OCI-M2 (cell line): ENCODE data around the gene GALR3.
"Not testable (repeated sequence)": the region's sequence is repeated elsewhere in the genome, so short reads cannot be mapped to it uniquely, and the experiment has no call there.

Experiments
- DNase-seq: peaks from one replicate; lab custom pipeline; 2025; ENCODE audit not compliant: unreplicated experiment; lab: John Stamatoyannopoulos, UW

Gene GALR3, protein sequence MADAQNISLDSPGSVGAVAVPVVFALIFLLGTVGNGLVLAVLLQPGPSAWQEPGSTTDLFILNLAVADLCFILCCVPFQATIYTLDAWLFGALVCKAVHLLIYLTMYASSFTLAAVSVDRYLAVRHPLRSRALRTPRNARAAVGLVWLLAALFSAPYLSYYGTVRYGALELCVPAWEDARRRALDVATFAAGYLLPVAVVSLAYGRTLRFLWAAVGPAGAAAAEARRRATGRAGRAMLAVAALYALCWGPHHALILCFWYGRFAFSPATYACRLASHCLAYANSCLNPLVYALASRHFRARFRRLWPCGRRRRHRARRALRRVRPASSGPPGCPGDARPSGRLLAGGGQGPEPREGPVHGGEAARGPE

DNA sequence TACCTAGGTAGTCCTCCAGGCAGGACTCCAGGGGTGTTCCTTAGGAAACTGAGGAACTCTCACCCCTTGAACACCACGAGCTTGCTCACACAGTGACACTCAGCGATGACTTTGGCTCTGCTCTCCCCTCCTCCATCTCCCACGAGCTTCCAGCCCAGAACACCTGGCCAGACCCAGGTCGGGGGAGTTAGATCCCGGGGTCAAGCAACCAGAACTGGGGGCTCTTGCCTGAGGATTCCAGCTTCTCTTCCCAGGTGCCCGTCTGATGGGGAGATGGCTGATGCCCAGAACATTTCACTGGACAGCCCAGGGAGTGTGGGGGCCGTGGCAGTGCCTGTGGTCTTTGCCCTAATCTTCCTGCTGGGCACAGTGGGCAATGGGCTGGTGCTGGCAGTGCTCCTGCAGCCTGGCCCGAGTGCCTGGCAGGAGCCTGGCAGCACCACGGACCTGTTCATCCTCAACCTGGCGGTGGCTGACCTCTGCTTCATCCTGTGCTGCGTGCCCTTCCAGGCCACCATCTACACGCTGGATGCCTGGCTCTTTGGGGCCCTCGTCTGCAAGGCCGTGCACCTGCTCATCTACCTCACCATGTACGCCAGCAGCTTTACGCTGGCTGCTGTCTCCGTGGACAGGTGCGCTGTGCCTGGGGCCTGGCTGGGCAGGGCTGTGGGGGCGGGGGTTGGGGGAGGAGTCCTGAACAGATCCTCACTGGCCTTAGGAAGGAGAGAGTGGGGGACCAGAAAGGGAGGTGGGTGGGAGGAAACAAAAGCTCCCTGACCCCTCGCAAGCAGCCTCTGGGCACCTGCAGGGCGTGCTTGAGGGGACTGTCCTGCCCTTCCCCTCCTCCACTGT, at the start of gene GALR3:
GALR3 (plus strand) TSS at position 249 of the 852 bp plus-strand sequence; CDS start at position 274, 25 bp downstream.
- no peak for DNase-seq

DNA sequence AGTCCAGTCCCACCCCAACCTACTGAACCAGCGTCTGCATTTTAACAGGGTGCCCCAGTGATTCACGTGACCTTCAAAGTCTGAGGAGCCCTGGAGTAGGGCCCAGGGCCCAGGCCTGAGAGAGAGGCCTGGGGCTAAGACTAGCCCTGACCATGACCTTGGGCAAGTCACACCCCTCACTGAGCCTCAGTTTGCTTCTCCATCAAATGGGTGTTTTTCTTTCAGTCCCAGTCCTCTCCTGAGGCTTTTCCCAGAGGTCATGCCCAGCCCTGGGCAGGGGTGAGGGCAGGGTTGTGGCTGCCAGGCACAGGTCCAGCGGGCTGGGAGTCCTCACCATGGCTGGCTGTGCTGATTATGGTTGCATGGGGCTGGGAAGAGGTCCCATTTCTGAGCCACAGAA, 48.5 kb upstream of the GALR3 start:
- DNase-seq = no peak

GRCh38 chr22:37775785-37776638, 47.2 kb upstream of the GALR3 start:
- no peak for DNase-seq

DNA sequence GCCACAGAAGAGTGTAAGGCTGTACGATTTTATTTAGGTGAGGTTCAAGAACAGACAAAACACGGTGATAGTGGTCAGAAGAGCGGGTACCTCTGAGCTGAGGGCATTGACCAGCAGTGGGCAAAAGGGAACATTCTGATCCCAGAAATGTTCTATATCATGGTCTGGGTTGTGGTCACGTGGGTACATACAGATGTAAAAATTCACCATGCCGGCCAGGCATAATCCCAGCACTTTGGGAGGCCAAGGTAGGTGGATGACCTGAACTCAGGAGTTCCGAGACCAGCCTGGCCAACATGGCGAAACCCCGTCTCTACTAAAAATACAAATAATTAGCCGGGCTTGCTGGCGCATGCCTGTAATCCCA, 46.6 kb upstream of the GALR3 start:
- DNase-seq = no peak

DNA sequence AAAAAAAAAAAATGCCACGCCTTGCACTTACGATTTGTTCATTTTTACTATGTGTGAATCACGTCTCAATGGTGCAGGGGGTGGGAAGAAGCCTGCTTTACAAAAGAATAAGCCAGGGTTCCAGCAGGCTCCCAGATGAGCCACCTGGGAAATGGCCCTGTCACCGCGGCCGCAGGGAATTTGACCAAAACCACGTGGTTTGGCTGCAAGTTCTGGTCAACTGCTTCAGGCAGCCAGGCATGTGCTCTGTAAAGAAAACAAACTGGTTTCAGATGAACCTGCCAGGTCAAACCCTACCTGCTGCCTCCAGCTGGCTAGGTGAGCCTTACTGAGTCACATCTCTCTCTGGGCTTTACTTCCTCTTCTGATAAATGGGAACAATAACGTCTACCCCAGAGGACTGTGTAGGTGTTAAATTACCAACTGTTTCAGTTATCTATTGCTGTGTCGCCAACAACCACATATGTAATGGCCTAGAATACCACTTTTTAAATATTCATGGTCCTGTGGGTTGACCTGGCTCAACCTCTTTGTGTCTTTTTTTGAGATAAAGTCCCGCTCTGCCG, 46.0 kb upstream of the GALR3 start:
- DNase-seq = no peak

- no peak for DNase-seq
Observed at GRCh38 chr22:37778370-37779009, 44.7 kb upstream of the GALR3 start.

DNA sequence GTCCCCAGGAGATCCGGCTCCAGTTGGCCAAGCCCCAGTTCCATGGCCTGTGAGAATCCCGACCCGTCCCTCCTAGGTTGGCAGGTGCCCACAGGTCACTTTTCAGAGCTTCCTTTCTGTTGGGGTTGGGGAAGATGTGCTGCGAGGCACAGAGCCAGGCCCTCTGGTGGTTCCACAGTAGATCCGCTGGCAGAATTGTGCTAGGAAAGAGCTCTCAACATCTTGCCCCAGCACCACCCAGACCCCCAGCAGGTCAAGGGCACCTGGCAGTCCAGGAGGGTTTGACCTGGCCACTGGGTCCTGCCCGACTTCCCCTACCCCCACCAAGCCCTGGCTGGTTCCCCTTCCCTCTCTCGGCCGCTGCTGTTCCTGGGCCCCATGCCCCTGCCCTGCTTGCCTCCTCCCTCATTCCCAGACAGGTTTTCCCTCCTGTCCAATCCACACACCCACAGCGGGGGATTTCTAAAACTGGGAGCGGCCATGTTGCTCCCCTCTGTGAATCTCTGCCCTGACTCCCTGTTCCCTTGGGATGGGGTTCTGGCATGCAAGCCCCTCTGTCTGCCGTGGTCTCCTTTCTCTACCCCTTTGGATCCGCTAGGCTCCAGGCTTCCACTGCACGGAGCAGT, 41.6 kb upstream of the GALR3 start:
- no peak for DNase-seq

DNA sequence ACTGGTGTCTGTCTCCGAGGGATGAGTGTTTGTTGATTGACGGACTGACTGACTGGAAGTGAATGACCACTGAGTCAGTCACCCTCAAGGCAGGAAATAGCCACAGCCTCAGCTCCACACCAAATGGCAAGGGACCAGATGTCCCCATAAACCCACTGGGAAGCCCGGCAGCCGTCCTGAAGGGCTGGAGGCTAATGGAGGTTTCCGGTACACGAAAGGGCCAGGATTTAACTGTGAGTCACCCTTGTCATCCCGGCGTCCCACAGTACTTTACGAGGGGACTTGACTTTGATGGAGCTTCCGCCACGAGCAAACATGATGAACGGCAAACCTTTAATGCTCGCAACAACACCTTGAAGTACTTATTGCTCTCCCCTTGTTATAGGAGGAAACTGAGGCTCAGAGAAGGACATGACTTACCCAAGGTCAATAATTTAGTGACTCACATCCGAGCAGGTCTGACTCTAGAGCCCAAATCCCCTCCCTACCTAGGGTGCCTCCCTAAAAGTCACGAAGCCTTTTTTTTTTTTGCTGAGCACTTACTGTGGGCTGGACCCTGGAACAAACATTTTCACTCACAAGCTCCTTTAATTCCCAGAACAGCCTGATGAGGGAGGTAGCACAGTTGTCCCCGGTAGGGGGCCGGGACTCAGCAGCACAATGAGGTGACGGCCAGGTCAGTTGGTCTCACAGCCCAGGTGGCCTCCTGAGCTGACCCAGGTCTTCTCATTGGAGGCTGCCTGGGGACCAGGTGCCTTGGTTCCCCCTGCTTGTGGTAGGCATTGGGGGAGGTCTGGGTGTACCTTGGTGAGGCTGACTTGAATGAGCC, 40.6 kb upstream of the GALR3 start:
- no peak for DNase-seq

GRCh38 chr22:37784829-37785495, 38.2 kb upstream of the GALR3 start:
- no peak for DNase-seq

GRCh38 chr22:37790234-37790633, 32.9 kb upstream of the GALR3 start:
- DNase-seq = no peak

DNA sequence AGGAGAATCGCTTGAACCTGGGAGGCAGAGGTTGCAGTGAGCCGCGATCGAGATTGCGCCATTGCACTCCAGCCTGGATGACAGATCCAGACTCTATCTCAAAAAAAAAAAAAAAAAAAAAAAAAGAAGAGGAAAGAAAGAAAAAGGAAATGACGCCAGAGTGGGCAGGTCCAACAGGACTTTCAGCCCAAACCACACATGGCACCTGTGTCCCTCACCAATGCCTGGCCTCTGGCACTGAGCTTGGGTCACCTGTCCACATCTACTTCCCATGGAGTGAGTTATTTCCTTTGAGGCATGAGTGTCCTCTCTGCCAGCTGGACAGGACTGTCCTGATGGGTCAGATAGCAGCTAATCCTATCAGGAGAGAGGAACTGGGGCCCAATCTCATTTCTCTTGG, 30.7 kb upstream of the GALR3 start:
- no peak for DNase-seq

DNA sequence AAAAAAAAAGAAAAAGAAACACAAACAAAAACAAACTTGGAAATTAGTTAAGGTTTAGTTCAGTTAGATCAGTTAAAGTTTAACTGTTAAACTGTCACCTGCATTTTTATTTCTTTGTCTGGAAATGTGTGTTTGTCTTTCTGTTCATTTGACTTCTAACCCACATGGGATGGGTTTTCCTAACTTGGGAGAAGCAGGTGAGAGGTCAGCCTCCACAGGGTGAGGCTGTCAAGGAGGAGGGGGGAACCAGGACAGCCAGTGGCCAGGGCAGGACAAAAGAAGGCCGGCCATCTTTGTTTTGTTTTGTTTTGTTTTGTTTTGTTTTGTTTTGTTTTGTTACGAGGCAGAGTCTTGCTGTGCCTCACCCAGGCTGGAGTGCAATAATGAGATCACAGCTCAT, 28.8 kb upstream of the GALR3 start:
- no peak for DNase-seq

DNA sequence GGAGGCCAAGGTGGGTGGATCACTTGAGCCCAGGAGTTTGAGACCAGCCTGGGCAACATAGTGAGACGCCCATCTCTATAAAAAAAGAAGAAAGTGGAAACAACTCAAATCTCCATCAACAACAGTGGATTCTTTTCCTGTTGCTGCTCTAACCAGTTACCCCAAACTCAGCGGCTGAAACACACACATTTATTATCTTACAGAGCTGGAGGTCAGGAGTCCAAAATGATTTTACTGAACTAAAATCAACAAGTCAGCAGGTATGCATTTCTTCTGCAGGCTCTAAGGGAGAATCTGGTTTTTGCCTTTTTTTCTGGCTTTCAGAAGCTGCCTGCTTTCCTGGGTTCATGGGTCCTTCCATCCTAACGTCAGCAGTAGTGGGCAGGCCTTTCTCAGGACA, 27.1 kb upstream of the GALR3 start:
- DNase-seq = no peak

- not testable (repeated sequence) for DNase-seq
Observed at GRCh38 chr22:37797259-37797658, 25.9 kb upstream of the GALR3 start.

- no peak for DNase-seq
Observed at GRCh38 chr22:37797874-37798500, 25.2 kb upstream of the GALR3 start.

- DNase-seq = not testable (repeated sequence)
Observed at GRCh38 chr22:37799979-37800378, 23.2 kb upstream of the GALR3 start.

DNA sequence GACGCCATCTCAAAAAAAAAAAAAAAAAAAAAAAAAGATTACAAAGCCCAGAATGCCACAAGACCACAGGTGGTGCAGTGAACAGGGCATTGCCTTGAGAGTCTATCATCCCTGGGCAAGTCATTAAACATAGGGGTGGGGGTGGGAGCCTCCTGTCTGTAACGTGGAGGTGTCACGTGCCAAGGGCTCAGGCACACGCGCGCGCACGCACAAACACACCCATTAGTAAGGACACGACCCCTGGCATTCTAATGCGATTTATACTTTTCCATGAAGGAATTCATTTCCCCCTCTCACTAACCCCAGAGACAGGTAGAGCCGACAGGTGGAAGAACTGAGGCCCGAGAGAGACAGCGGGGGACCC, 21.3 kb upstream of the GALR3 start:
- DNase-seq = no peak
